Nephron (organoid): ENCODE data around the gene CAMTA1.
"Not testable (repeated sequence)": the region's sequence is repeated elsewhere in the genome, so short reads cannot be mapped to it uniquely, and the experiment has no call there.

Source experiments
- H3K27ac Mint-ChIP-seq, 3 experiments: 2 replicates each; pipeline ENCODE4 v1.8.0; 2020; ENCODE audit warnings: mixed read lengths in 3 of 3, mild to moderate bottlenecking in 2 of 3, moderate library complexity in 1 of 3
- H3K27me3 Mint-ChIP-seq: 2 replicates; pipeline ENCODE4 v1.8.0; 2021; ENCODE audit warnings: low read depth, mild to moderate bottlenecking, moderate library complexity, mixed read lengths
- H3K36me3 Mint-ChIP-seq: 2 replicates; pipeline ENCODE4 v1.8.0; 2020; ENCODE audit warnings: low read depth, mixed read lengths
- H3K4me1 Mint-ChIP-seq: 2 replicates; pipeline ENCODE4 v1.8.0; 2020; ENCODE audit warnings: mixed read lengths
- H3K4me3 Mint-ChIP-seq, 3 experiments: 2 replicates each; pipeline ENCODE4 v1.8.0; 2020; ENCODE audit warnings: mild to moderate bottlenecking in 3 of 3, mixed read lengths in 3 of 3, moderate library complexity in 2 of 3
- H3K9me3 Mint-ChIP-seq: 2 replicates; pipeline ENCODE4 v1.8.0; 2020; ENCODE audit warnings: mixed read lengths
- TF ChIP-seq, protein P1 (sequence below), 3 experiments: fragments of 200-600 bp; sonication (generic); IDR thresholded peaks; one replicate each; pipeline ENCODE4 v1.5.0; 2021; ENCODE audit warnings: antibody characterized with exemption in 3 of 3; ENCODE audit not compliant: unreplicated experiment in 3 of 3

CAMTA1 gene

GRCh38 chr1:7692005-7692404, 906.8 kb downstream of the CAMTA1 start:
- Mint-ChIP-seq H3K27ac (no peak overlapping the region), H3K4me1 (peaks cover under 1% of the 10 kb centered on the region), H3K36me3 (no peaks in the 10 kb centered on the region), H3K4me3 (no peak overlapping the region), H3K9me3 (peaks cover 13% of the 10 kb centered on the region), H3K27me3 (peaks cover 16% of the 10 kb centered on the region)
- TF ChIP-seq, protein P1, sequence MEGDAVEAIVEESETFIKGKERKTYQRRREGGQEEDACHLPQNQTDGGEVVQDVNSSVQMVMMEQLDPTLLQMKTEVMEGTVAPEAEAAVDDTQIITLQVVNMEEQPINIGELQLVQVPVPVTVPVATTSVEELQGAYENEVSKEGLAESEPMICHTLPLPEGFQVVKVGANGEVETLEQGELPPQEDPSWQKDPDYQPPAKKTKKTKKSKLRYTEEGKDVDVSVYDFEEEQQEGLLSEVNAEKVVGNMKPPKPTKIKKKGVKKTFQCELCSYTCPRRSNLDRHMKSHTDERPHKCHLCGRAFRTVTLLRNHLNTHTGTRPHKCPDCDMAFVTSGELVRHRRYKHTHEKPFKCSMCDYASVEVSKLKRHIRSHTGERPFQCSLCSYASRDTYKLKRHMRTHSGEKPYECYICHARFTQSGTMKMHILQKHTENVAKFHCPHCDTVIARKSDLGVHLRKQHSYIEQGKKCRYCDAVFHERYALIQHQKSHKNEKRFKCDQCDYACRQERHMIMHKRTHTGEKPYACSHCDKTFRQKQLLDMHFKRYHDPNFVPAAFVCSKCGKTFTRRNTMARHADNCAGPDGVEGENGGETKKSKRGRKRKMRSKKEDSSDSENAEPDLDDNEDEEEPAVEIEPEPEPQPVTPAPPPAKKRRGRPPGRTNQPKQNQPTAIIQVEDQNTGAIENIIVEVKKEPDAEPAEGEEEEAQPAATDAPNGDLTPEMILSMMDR (IDR thresholded peaks at IDR 0.05; ENCODE audit: unreplicated experiment in 3 of 3): no peak

DNA sequence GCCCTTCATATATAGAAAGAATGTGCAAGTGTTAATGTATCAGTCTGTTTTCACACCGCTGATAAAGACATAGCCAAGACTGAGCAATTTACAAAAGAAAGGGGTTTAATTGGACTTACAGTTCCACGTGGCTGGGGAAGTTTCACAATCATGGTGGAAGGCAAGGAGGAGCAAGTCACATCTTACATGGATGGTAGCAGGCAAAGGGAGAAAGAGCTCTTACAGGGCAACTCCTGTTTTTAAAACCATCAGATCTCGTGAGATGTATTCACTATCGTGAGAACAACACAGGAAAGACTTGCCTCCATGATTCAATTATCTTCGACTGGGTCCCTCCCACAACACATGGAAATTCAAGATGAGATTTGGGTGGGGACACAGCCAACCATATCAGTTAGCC, 907.8 kb downstream of the CAMTA1 start:
- H3K4me1 Mint-ChIP-seq, H3K4me3 Mint-ChIP-seq, H3K36me3 Mint-ChIP-seq, H3K27ac Mint-ChIP-seq: not testable (repeated sequence)
- H3K9me3 Mint-ChIP-seq: peaks cover 13% of the 10 kb centered on the region
- H3K27me3 Mint-ChIP-seq: peaks cover 20% of the 10 kb centered on the region

GRCh38 chr1:7693662-7694061, 908.4 kb downstream of the CAMTA1 start:
- no peak overlapping the region for H3K27ac Mint-ChIP-seq
- H3K36me3 Mint-ChIP-seq: no peaks in the 10 kb centered on the region
- peaks cover 13% of the 10 kb centered on the region for H3K9me3 Mint-ChIP-seq
- TF ChIP-seq, protein P1 (IDR thresholded peaks at IDR 0.05; ENCODE audit: unreplicated experiment in 3 of 3): no peak
- no peaks in the 10 kb centered on the region for H3K4me1 Mint-ChIP-seq
- H3K4me3 Mint-ChIP-seq: no peak overlapping the region
- H3K27me3 Mint-ChIP-seq: peaks cover 21% of the 10 kb centered on the region

DNA sequence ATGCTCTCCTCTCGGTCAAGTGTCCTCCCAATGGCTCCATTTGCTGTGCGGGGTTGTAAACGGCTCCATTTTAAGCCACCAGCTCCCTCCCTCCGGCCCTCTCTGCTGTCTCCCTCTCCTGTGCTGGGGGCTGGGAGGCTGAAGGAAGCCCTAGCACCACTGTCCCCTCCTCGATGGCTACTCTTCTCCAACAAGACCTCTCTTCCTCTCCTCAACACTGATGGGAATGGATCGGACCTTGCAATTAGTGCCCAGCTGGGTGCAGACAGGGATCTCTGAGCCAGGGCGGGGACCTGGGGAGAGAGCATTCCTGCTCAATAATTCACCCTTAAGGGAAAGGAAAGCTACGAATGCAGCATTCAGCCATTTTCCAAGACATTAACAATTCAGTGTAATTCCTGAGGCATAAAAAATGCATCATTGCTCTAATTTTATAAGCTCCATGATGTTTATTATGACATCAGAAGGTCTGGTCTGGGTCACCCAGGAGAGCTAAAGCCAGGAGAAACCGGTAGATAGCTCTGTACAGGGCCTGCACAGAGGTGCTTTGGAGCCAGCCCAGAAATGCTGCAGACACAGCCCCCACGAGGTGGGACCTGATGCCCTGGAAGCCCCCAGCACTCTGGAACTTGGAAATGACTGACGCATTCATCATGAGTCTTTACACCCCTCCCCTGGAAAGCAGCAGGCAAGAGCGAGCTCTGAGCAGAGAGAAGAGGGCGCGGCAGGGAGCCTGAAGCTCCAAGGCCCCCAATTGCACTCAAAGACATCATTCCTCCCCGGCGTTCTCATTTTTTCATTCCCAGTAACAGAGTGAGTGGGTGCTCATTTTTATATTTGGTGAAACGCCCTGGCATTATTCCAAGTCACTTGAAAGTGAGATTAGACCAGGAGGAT, 909.6 kb downstream of the CAMTA1 start:
- H3K27ac Mint-ChIP-seq: no peak overlapping the region
- H3K9me3 Mint-ChIP-seq: peaks cover 13% of the 10 kb centered on the region
- TF ChIP-seq, protein P1 (IDR thresholded peaks at IDR 0.05; ENCODE audit: unreplicated experiment in 3 of 3): no peak
- H3K4me3 Mint-ChIP-seq: no peak overlapping the region
- no peaks in the 10 kb centered on the region for H3K36me3 Mint-ChIP-seq
- peaks cover 19% of the 10 kb centered on the region for H3K27me3 Mint-ChIP-seq
- H3K4me1 Mint-ChIP-seq: no peaks in the 10 kb centered on the region

DNA sequence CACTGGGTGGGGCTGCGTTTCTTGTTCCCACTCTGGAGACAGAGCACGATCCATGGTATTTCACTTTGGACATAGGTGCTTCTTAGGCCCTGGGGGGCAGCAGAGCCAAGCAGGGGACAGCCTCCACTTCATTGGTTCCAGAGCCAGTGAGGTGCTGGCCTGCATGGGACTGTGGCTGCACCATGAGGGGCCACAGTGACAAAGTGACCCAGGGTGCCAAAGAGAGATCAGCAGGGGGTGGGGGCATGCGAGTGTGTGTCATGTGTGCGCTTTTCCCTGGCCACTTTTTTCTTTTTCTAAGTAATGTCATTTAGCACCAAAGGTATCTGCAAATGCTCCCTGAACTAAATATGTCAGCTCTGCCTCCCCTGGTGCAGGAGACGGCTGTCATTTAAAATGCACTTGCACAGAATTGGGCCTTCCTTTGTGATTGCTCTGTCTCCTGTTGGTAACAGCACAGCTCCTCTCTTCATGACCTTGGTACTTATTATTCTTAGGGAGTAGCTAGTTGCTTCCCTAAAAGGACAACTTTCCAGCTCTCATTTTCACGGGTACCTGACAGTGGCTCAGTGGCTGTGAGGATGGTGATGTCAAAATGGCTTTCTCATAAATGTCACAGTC, 910.4 kb downstream of the CAMTA1 start:
- Mint-ChIP-seq H3K27ac (no peak overlapping the region), H3K4me1 (no peaks in the 10 kb centered on the region), H3K4me3 (no peak overlapping the region), H3K9me3 (peaks cover 13% of the 10 kb centered on the region), H3K36me3 (no peaks in the 10 kb centered on the region), H3K27me3 (peaks cover 27% of the 10 kb centered on the region)
- TF ChIP-seq, protein P1 (IDR thresholded peaks at IDR 0.05; ENCODE audit: unreplicated experiment in 3 of 3): no peak

DNA sequence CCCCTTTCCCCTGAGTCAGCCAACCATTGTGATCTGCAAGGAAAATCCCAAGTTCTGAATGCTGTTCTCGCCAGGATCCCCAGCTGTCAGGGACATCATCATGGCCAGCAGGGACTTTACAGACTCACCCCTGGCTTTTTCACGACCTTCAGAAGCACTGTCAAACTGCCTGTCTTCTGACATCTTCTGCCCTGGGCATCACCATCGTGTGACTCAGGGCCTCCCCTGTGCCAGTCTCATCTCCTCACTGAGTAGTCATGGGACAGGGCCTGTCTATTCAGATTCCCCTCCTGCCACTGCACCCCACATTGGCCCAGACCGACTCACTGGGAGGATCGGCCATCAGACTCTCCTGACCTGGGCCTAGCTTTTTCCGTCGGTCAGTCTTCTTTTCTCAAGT, 913.4 kb downstream of the CAMTA1 start:
- H3K4me1 Mint-ChIP-seq: peaks cover 8% of the 10 kb centered on the region
- TF ChIP-seq, protein P1 (IDR thresholded peaks at IDR 0.05; ENCODE audit: unreplicated experiment in 3 of 3): no peak
- H3K36me3 Mint-ChIP-seq: no peaks in the 10 kb centered on the region
- no peak overlapping the region for H3K4me3 Mint-ChIP-seq
- H3K9me3 Mint-ChIP-seq: peaks cover 5% of the 10 kb centered on the region
- peaks cover 52% of the 10 kb centered on the region for H3K27me3 Mint-ChIP-seq
- H3K27ac Mint-ChIP-seq: no peak overlapping the region
